ENCODE measurements around the gene PRKN.

Gene PRKN

GRCh38 chr6:162315291-162315690, 412.3 kb downstream of the PRKN start:
- no peak for TF ChIP-seq OSR1 (CRISPR knock-in tag; IDR thresholded peaks at IDR 0.05)
- ATAC-seq: no peak

GRCh38 chr6:162313922-162314660, 413.5 kb downstream of the PRKN start:
- TF ChIP-seq ISL1 (CRISPR knock-in tag; IDR thresholded peaks at IDR 0.05) (no peak), TOX (CRISPR knock-in tag; IDR thresholded peaks at IDR 0.05; ENCODE audit: borderline replicate concordance) (no peak), PPARA (CRISPR knock-in tag; IDR thresholded peaks at IDR 0.05; ENCODE audit: borderline replicate concordance) (no peak), TCF4 (CRISPR knock-in tag; IDR thresholded peaks at IDR 0.05; ENCODE audit: borderline replicate concordance) (no peak), RARB (CRISPR knock-in tag; IDR thresholded peaks at IDR 0.05) (no peak), ZNF565 (CRISPR knock-in tag; conservative IDR thresholded peaks at IDR 0.05; ENCODE audit: low read depth) (no peak), ESRRG (CRISPR knock-in tag; IDR thresholded peaks at IDR 0.05) (no peak)
- ATAC-seq: no peak

GRCh38 chr6:162307865-162308264, 419.7 kb downstream of the PRKN start:
- no peak for TF ChIP-seq CSDC2 (CRISPR knock-in tag; IDR thresholded peaks at IDR 0.05)
- no peak for TF ChIP-seq ZFP30 (CRISPR knock-in tag; IDR thresholded peaks at IDR 0.05)
- TF ChIP-seq TCF4 (CRISPR knock-in tag; IDR thresholded peaks at IDR 0.05; ENCODE audit: borderline replicate concordance): no peak
- TF ChIP-seq ZNF70 (CRISPR knock-in tag; IDR thresholded peaks at IDR 0.05): no peak
- ATAC-seq: no peak

- ATAC-seq: no peak
- TF ChIP-seq ZNF8 (CRISPR knock-in tag; IDR thresholded peaks at IDR 0.05): no peak
- no peak for TF ChIP-seq TOX (CRISPR knock-in tag; IDR thresholded peaks at IDR 0.05; ENCODE audit: borderline replicate concordance)
- TF ChIP-seq PATZ1 (CRISPR knock-in tag; IDR thresholded peaks at IDR 0.05; ENCODE audit: borderline replicate concordance): no peak
- TF ChIP-seq TCF4 (CRISPR knock-in tag; IDR thresholded peaks at IDR 0.05; ENCODE audit: borderline replicate concordance): no peak
- no peak for TF ChIP-seq CREB5 (CRISPR knock-in tag; IDR thresholded peaks at IDR 0.05; ENCODE audit: low read depth)
- TF ChIP-seq ZC3H10 (CRISPR knock-in tag; IDR thresholded peaks at IDR 0.05): no peak
- no peak for TF ChIP-seq GLIS3 (CRISPR knock-in tag; IDR thresholded peaks at IDR 0.05)
- TF ChIP-seq CSDC2 (CRISPR knock-in tag; IDR thresholded peaks at IDR 0.05): no peak
- TF ChIP-seq CSRNP3 (CRISPR knock-in tag; IDR thresholded peaks at IDR 0.05): no peak
- no peak for TF ChIP-seq BACH2 (CRISPR knock-in tag; IDR thresholded peaks at IDR 0.05; ENCODE audit: borderline replicate concordance)
- TF ChIP-seq ZFP3 (CRISPR knock-in tag; IDR thresholded peaks at IDR 0.05): no peak
- no peak for TF ChIP-seq ZNF565 (CRISPR knock-in tag; conservative IDR thresholded peaks at IDR 0.05; ENCODE audit: low read depth)
- no peak for TF ChIP-seq POU6F1 (CRISPR knock-in tag; IDR thresholded peaks at IDR 0.05; ENCODE audit: borderline replicate concordance, low read depth)
- no peak for TF ChIP-seq ZNF70 (CRISPR knock-in tag; IDR thresholded peaks at IDR 0.05)
- TF ChIP-seq ZFP30 (CRISPR knock-in tag; IDR thresholded peaks at IDR 0.05): no peak
- TF ChIP-seq PPARA (CRISPR knock-in tag; IDR thresholded peaks at IDR 0.05; ENCODE audit: borderline replicate concordance): no peak
- no peak for TF ChIP-seq RARB (CRISPR knock-in tag; IDR thresholded peaks at IDR 0.05)
These were observed 420.9 kb downstream of the PRKN start for GRCh38 chr6:162306616-162307015.

- no peak for ATAC-seq
- TF ChIP-seq ZNF565 (CRISPR knock-in tag; conservative IDR thresholded peaks at IDR 0.05; ENCODE audit: low read depth) (no peak), ZC3H10 (CRISPR knock-in tag; IDR thresholded peaks at IDR 0.05) (no peak), ARNTL (CRISPR knock-in tag; IDR thresholded peaks at IDR 0.05; ENCODE audit: borderline replicate concordance, low read depth) (no peak), GLIS3 (CRISPR knock-in tag; IDR thresholded peaks at IDR 0.05) (no peak), ISL1 (CRISPR knock-in tag; IDR thresholded peaks at IDR 0.05) (no peak), PPARA (CRISPR knock-in tag; IDR thresholded peaks at IDR 0.05; ENCODE audit: borderline replicate concordance) (no peak), CSRNP3 (CRISPR knock-in tag; IDR thresholded peaks at IDR 0.05) (no peak), TOX (CRISPR knock-in tag; IDR thresholded peaks at IDR 0.05; ENCODE audit: borderline replicate concordance) (no peak), ZNF70 (CRISPR knock-in tag; IDR thresholded peaks at IDR 0.05) (no peak), ZFP3 (CRISPR knock-in tag; IDR thresholded peaks at IDR 0.05) (no peak), POU6F1 (CRISPR knock-in tag; IDR thresholded peaks at IDR 0.05; ENCODE audit: borderline replicate concordance, low read depth) (no peak)
These were observed 426.4 kb downstream of the PRKN start for GRCh38 chr6:162301128-162301527.

Measured in SK-N-SH treated with all-trans-retinoic acid at 6 μM for 48 hours (cell line).